HG03469 (cell line): ENCODE data around the gene SERPINA12.
"Not testable (repeated sequence)": the region's sequence is repeated elsewhere in the genome, so short reads cannot be mapped to it uniquely, and the experiment has no call there.

Experiments used
- ATAC-seq: cut with Tn5 transposase; IDR thresholded peaks from one replicate; pipeline ENCODE4 v1.9.1; 2021; ENCODE audit warnings: mild to moderate bottlenecking, moderate library complexity, moderate number of reproducible peaks; ENCODE audit not compliant: unreplicated experiment

Gene SERPINA12

GRCh38 chr14:94538070-94538740 lies 28.9 kb upstream of the SERPINA12 start:
- no peak for ATAC-seq

DNA sequence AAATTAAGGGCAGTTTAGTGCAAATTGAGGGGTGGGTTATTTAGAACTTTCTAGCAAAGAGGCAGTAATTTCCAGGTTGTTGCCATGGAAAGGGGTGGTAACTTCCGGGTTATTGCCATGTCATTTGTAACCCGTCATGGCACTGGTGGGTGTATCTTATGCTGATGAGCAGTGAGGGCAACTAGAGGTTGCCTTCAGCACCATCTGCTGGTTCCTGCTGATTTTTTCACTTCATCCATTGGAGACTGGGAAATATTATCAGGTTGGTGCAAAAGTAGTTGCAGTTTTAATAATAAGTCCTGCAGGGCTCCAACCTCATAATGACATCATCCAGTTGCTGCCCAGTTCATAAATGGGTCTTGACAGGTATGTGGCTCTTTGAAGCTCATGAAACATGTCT lies 27.6 kb upstream of the SERPINA12 start:
- ATAC-seq, result no peak

- no peak for ATAC-seq
Measured at GRCh38 chr14:94535506-94535905, 26.2 kb upstream of the SERPINA12 start.

- no peak for ATAC-seq
Measured at GRCh38 chr14:94532447-94532846, 23.2 kb upstream of the SERPINA12 start.

- no peak for ATAC-seq
Measured at GRCh38 chr14:94531187-94531586, 21.9 kb upstream of the SERPINA12 start.

DNA sequence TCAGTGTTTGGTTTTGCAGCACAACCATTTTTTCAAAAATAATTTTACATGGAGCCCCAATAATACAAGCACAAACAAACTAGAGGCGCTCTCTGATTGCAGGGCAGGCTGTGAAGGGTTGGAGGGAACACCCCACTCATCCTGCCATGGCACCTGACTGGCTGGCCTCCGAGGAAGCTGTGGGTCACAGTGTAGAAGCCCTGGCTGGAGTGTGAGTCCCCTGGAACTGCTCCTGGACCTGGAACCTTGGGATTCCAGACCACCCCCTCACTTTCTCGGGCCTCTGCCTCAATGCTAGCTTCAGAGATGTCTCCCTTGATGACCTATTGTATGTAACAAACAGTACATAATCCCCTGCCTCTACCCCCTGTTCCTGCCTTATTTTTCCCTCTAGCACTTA lies 14.8 kb upstream of the SERPINA12 start:
- ATAC-seq, result no peak

- ATAC-seq, result no peak
Measured at GRCh38 chr14:94523265-94523664, 14.0 kb upstream of the SERPINA12 start.

DNA sequence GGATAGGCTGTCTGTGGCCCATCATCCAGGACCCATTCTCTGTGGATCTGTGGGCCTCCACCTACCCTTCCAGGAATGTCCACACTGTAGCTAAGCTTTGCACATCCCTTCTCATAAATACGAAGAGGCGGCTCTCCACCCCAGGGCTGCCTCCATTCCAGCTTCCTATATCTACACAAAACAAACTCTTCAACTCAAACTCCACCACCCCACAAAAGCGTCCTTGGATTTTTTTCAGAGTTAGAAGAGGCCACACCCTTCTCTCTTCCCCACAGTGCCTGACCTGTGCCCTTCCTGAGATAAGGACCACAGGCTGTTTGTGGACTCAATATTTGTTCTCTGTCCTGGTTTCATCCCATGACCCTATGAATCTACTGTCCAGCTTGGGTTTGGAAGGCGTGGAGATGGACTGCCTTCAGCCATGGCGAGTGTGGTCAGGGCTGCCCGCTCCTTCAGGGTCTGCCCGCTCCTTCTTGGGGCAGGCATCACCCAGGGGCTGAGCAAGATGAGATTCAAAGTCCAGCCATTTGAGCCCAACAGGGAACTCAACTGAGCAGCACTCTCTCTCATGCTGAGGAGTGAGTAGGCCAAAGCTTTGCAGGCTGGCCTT lies 13.0 kb upstream of the SERPINA12 start:
- no peak for ATAC-seq

GRCh38 chr14:94521375-94522114 lies 12.3 kb upstream of the SERPINA12 start:
- ATAC-seq, result no peak

- ATAC-seq, result no peak
Measured at GRCh38 chr14:94517641-94518257, 8.5 kb upstream of the SERPINA12 start.

- ATAC-seq, result no peak
Measured at GRCh38 chr14:94517248-94517640, 8.0 kb upstream of the SERPINA12 start.

DNA sequence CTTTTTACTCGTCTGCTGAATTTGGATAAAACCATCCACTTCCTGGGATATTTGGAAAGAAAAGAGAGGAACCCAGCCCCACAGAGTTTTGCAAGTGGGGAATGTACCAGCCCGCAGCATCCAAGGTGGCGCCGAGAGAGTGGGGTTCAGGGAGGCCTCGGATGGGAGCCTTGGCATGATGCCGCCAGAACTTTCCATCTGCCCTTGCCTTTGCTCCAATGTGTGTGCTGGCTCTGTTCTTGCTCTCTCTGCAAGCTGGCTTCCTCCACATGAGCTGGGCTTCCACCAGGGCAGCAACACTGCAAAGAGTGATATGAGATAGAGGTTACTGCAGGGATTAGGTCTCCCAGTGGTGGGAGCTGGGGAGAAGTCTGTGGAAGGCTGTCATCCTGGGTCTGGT lies 6.6 kb upstream of the SERPINA12 start:
- no peak for ATAC-seq

DNA sequence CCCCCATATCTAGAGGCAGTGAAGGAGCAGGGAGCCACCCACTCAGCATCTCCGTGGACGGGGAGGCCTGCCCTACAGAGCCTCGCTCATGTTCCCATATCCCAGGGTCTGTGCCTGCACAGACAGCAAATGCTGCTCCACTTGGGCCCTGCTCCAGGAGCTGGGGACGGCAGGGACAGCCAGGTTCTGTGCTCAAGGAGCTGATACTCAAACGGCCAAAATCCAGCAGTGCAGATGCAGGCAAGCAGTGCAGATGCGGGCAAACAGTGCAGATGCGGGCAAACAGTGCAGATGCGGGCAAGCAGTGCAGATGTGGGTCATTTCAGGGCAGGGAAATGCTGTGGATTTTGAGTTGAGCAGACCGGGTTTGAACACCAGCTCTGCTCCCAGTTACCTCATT lies 6.2 kb upstream of the SERPINA12 start:
- no peak for ATAC-seq

DNA sequence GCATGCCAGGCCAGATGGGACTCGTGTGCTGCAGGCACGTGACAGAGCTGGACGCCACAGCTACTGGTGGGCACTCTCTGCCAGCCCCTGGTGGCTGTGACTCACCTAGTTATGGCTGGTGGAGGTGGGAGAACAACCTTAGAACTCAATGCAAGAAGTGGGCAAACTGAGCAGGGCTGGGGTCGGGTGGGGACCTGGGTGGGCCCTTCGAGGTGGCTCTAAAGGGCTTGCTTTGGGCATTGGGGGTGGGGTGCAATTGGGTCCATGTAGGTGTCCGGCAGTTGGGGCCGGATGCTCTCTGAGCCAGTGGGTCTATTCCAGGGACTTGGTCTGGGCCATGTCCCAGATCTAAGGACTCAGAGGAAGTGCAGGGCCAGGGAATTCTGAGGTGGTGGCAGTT lies 5.1 kb upstream of the SERPINA12 start:
- ATAC-seq, result no peak

GRCh38 chr14:94510481-94510880 lies 1.2 kb upstream of the SERPINA12 start:
- not testable (repeated sequence) for ATAC-seq

DNA sequence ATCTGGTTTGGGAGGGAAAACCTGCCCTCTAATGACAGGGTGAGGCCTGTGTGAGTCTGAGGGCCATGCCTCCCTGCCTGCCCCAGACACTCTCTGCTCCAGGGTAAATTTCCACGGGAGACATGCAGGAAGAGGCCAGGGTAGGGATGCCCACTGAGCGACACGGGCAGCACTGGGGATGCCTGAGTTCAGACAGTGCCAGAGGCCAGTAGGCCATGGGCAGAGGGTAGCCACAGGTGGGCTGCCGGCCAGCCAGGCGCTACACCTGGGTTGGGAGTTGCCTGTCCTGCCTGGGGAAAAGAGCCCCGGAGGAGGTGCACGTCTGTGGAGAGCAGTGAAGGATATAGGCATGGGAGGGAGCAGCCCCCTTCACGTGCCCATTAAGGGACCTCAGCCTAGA lies 3.6 kb downstream of the SERPINA12 start:
- no peak for ATAC-seq

DNA sequence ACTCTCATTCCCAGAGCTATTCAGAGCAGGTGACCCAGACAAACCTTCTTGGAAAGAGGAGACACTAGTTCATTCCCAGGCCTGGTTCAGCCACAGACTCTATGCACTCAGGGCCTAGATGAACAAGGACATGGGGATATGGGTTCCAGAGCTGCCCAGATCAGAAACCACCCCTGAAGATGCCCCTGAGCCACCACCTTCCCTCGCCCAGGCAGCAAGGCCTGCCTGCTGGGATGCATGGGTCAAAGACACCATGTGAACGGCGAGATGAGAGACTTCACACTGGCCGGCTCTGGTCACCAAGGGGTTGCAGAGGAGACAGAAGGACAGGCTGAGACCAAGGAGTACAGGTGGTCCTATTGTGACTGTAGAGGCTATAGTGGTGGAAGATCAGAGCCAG lies 4.1 kb downstream of the SERPINA12 start:
- ATAC-seq, result no peak

GRCh38 chr14:94501588-94502516 lies 7.4 kb downstream of the SERPINA12 start:
- no peak for ATAC-seq

- ATAC-seq, result no peak
Measured at GRCh38 chr14:94500264-94500663, 9.0 kb downstream of the SERPINA12 start.

GRCh38 chr14:94499673-94500072 lies 9.6 kb downstream of the SERPINA12 start:
- no peak for ATAC-seq

DNA sequence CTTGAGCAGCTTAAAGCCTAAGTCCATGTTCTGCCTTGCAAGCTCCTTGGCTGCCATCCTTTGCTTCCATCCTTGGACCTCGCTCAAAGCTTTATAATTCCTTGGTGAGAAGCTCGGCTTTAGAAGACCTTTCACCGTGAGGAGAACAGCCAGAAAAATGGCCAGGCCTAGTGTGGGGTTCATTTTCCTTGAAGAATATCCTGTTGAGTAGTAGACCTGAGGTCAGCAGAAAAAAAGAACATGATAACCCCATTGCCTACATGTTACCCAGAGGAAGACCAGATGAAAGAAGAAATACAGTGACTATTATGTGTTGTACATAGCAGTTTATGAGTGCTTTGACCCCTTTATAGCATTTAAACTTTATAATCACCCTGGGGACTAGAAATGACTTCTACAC lies 11.1 kb downstream of the SERPINA12 start:
- no peak for ATAC-seq
